GM18868 (cell line): ENCODE measurements around the gene PDCD5.

ENCODE experiments used
- ATAC-seq: cut with Tn5 transposase; IDR thresholded peaks from one replicate; pipeline ENCODE4 v1.9.1; 2021; ENCODE audit warnings: mild to moderate bottlenecking, moderate library complexity; ENCODE audit not compliant: unreplicated experiment

PDCD5 gene

GRCh38 chr19:32630338-32630737, 49.3 kb downstream of the PDCD5 start:
- no peak for ATAC-seq

GRCh38 chr19:32631381-32631780, 50.4 kb downstream of the PDCD5 start:
- no peak for ATAC-seq
